ENCODE results near the gene DTD1.

DNA sequence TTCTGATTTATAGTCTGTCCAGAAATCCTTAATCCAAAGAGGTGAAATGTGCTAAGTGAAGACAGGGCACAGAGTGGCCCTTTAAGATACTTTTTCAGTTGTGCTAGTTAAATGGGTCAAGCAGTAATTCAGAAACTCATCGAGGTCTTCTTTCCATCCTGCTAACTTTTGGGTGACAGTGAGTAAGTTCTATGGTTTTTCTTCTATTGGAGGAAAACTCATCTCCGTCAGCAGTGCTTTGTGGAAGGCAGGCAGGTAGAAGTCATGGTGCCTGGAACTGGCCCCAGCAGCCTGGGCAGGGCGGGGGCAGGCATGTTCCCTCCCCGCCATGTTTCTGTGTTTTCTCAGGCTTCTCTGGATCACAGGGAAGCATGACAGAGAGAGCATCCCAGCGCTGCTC is 159.2 kb downstream of the DTD1 start:
- TF ChIP-seq, protein P1, sequence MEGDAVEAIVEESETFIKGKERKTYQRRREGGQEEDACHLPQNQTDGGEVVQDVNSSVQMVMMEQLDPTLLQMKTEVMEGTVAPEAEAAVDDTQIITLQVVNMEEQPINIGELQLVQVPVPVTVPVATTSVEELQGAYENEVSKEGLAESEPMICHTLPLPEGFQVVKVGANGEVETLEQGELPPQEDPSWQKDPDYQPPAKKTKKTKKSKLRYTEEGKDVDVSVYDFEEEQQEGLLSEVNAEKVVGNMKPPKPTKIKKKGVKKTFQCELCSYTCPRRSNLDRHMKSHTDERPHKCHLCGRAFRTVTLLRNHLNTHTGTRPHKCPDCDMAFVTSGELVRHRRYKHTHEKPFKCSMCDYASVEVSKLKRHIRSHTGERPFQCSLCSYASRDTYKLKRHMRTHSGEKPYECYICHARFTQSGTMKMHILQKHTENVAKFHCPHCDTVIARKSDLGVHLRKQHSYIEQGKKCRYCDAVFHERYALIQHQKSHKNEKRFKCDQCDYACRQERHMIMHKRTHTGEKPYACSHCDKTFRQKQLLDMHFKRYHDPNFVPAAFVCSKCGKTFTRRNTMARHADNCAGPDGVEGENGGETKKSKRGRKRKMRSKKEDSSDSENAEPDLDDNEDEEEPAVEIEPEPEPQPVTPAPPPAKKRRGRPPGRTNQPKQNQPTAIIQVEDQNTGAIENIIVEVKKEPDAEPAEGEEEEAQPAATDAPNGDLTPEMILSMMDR (IDR thresholded peaks at IDR 0.05; ENCODE audit: borderline replicate concordance, extremely low read depth, low read length, poor library complexity, severe bottlenecking), result no peak
- TF ChIP-seq EZH2 (IDR thresholded peaks at IDR 0.05; ENCODE audit: borderline replicate concordance, low read depth, low read length, severe bottlenecking), result no peak
